PC-9 (cell line): ENCODE results near the gene GPX5. TPM values are rescaled to one million over a fixed set of nuclear protein-coding genes. Genes with fewer than 3 reads are reported as not detected.

Source experiments
- BruUV-seq: library from RNA; stranded (reverse); fragments of 400-500 nt; replicated peaks from 2 replicates; lab custom pipeline; 2021; lab: Mats Ljungman, UMichigan
- CTCF ChIA-PET: fragments of 300-600 bp; sonication (Branson Sonifier 250); formaldehyde crosslinking; loops from one replicate; lab custom pipeline; 2022; ENCODE audit warnings: antibody characterized with exemption; lab: Charles Lee
- POLR2A ChIA-PET: fragments of 300-600 bp; sonication (Branson Sonifier 250); formaldehyde crosslinking; loops from one replicate; lab custom pipeline; 2022; ENCODE audit warnings: antibody characterized with exemption; ENCODE audit not compliant: unreplicated experiment; lab: Charles Lee
- DNase-seq, 2 experiments: peaks; one replicate each; pipeline versions ENCODE4 v3.0.0 to v3.0.0-alpha.2; 2015 to 2022; ENCODE audit warnings: mixed read lengths in 1 of 2
- H2AFZ ChIP-seq: fragments of 200-600 bp; sonication (generic); 2 replicates; pipeline ENCODE4 v1.8.1; 2017; ENCODE audit warnings: antibody characterized with exemption
- H3F3A ChIP-seq: fragments of 200-600 bp; sonication (generic); 2 replicates; pipeline ENCODE4 v1.8.1; 2017; ENCODE audit warnings: antibody characterized with exemption, mild to moderate bottlenecking, low read depth; ENCODE audit not compliant: insufficient read depth
- H3K27ac ChIP-seq: fragments of 200-600 bp; sonication (generic); 2 replicates; pipeline ENCODE4 v1.6.1; 2016; ENCODE audit warnings: mixed run types
- H3K27me3 ChIP-seq: fragments of 200-600 bp; sonication (generic); 2 replicates; pipeline ENCODE4 v1.6.1; 2016; ENCODE audit warnings: low read depth, mixed run types; ENCODE audit not compliant: insufficient read depth
- H3K36me3 ChIP-seq: fragments of 200-600 bp; sonication (generic); 2 replicates; pipeline ENCODE4 v1.6.1; 2016; ENCODE audit warnings: low read depth, mixed run types
- H3K4me1 ChIP-seq: fragments of 200-600 bp; sonication (generic); replicated peaks from 2 replicates; pipeline ENCODE4 v1.6.1; 2016; ENCODE audit warnings: mixed run types; ENCODE audit not compliant: insufficient read depth
- H3K4me2 ChIP-seq: fragments of 200-600 bp; sonication (generic); 2 replicates; pipeline ENCODE4 v1.6.1; 2017; ENCODE audit warnings: mixed run types
- H3K4me3 ChIP-seq: fragments of 200-600 bp; sonication (generic); 2 replicates; pipeline ENCODE4 v1.6.1; 2016; ENCODE audit warnings: mixed run types
- H3K79me2 ChIP-seq: fragments of 200-600 bp; sonication (generic); 2 replicates; pipeline ENCODE4 v1.6.1; 2017; ENCODE audit warnings: low read depth, mixed run types
- H3K9me2 ChIP-seq: fragments of 200-600 bp; sonication (generic); 2 replicates; pipeline ENCODE4 v1.8.1; 2017; ENCODE audit warnings: mild to moderate bottlenecking; ENCODE audit not compliant: insufficient read depth
- H3K9me3 ChIP-seq: fragments of 200-600 bp; sonication (generic); 2 replicates; pipeline ENCODE4 v1.8.1; 2016; ENCODE audit warnings: low read depth; ENCODE audit not compliant: insufficient read depth
- H4K20me1 ChIP-seq: fragments of 200-600 bp; sonication (generic); 2 replicates; pipeline ENCODE4 v1.8.1; 2017; ENCODE audit not compliant: insufficient read depth
- EZH2 ChIP-seq: fragments of 200-600 bp; sonication (generic); IDR thresholded peaks from 2 replicates; pipeline ENCODE4 v1.8.0; 2017; ENCODE audit warnings: antibody characterized with exemption, low read depth
- intact Hi-C: fragments of 100-400 bp; cut with micrococcal nuclease; formaldehyde crosslinking; loops from one replicate; pipeline ENCODE4 v1.10.0; 2022; ENCODE audit not compliant: unreplicated experiment
- total RNA-seq: library from RNA; stranded (reverse); gene quantifications from 2 replicates; pipeline ENCODE4 v1.2.3, GENCODE V29; 2021
- TF ChIP-seq, protein P1 (sequence below): fragments of 200-600 bp; sonication (generic); conservative IDR thresholded peaks from 2 replicates; pipeline ENCODE4 v1.6.1; 2017; ENCODE audit warnings: mixed run types, antibody characterized with exemption, mild to moderate bottlenecking, moderate library complexity

Gene GPX5
- total RNA-seq, 1 experiment from 2014 or later, result not detected

DNA sequence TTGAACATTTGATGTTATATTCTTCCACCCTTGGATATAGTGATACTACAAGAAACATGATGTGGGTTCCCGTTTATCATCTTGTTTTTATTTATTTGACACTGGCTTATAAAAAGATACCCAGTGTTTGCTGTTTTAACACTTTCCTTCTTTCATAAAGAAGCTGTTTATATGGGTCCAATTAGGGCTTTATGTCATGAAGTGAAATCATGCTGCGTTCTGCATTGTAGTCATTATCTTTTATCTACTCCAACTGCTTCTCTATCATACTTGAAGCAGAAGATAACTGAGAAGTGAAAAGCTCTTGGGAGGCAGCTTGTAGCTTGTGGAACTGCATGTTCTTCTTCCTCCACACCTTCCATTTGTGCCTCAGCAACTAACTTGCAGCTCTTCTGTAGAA lies 57.8 kb downstream of the GPX5 start:
- Histone ChIP-seq H3K9me3 (no peaks in the 10 kb centered on the region), H4K20me1 (no peaks in the 10 kb centered on the region), H3K4me1 (peaks cover 25% of the 10 kb centered on the region), H3K79me2 (0 out of 2 replicates have a peak, but pooled peaks cover 10% of the 10 kb centered on the region), H3K36me3 (no peaks in the 10 kb centered on the region), H3F3A (peaks cover 10% of the 10 kb centered on the region; the same call in 1 of the 2 replicates), H3K27me3 (no peaks in the 10 kb centered on the region), H3K27ac (no peak overlapping the region), H3K9me2 (no peaks in the 10 kb centered on the region), H3K4me3 (no peak overlapping the region), H3K4me2 (no peak overlapping the region), H2AFZ (no peak overlapping the region)
- no TSS peak for BruUV-seq
- ChIA-PET CTCF (no interaction called here), POLR2A (no interaction called here)
- TF ChIP-seq EZH2, result no peak
- TF ChIP-seq, protein P1, sequence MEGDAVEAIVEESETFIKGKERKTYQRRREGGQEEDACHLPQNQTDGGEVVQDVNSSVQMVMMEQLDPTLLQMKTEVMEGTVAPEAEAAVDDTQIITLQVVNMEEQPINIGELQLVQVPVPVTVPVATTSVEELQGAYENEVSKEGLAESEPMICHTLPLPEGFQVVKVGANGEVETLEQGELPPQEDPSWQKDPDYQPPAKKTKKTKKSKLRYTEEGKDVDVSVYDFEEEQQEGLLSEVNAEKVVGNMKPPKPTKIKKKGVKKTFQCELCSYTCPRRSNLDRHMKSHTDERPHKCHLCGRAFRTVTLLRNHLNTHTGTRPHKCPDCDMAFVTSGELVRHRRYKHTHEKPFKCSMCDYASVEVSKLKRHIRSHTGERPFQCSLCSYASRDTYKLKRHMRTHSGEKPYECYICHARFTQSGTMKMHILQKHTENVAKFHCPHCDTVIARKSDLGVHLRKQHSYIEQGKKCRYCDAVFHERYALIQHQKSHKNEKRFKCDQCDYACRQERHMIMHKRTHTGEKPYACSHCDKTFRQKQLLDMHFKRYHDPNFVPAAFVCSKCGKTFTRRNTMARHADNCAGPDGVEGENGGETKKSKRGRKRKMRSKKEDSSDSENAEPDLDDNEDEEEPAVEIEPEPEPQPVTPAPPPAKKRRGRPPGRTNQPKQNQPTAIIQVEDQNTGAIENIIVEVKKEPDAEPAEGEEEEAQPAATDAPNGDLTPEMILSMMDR, result no peak
- intact Hi-C loops, result loop anchor here (10.0 kb wide), 2 partner anchors 369 to 449 kb away; no protein-coding TSS in a partner anchor
- no peak for DNase-seq

Other genes with a start within 250 kb of the GPX5 start
- gene PGBD1, start 244.3 kb upstream of the GPX5 start, total RNA-seq, result 3.6 and 3.9 TPM in 2 replicates
- 64.0 and 88.8 TPM in 2 replicates for gene ZSCAN31, start 189.7 kb upstream of the GPX5 start, total RNA-seq
- gene ZKSCAN3, start 175.9 kb upstream of the GPX5 start, total RNA-seq, result 4.9 and 6.2 TPM in 2 replicates
- 10.9 and 11.2 TPM in 2 replicates for gene ZSCAN12, start 126.1 kb upstream of the GPX5 start, total RNA-seq
- 9.1 and 12.0 TPM in 2 replicates for gene ZSCAN23, start 82.4 kb upstream of the GPX5 start, total RNA-seq
- not detected in 2 replicates for gene GPX6, start 10.1 kb upstream of the GPX5 start, total RNA-seq